RWPE2 (cell line): Measurements from ENCODE around the gene ULBP3.
"Not testable (repeated sequence)": the region's sequence is repeated elsewhere in the genome, so short reads cannot be mapped to it uniquely, and the experiment has no call there.

Source experiments
- ATAC-seq: fragments of 200-7000 bp; cut with Tn5 transposase; 3 replicates; pipeline ENCODE4 v1.9.1; 2021; ENCODE audit warnings: low read depth
- DNase-seq: peaks from one replicate; pipeline ENCODE4 v3.0.0-alpha.2; 2020; ENCODE audit warnings: low spot score
- H3K27ac ChIP-seq: fragments of 450-650 bp; 2 replicates; pipeline ENCODE4 v1.5.1; 2017; ENCODE audit warnings: mild to moderate bottlenecking; ENCODE audit not compliant: poor library complexity, severe bottlenecking
- H3K27me3 ChIP-seq: fragments of 250-450 bp; sonication (Bioruptor Pico); 2 replicates; pipeline ENCODE4 v1.5.1; 2021; ENCODE audit warnings: mild to moderate bottlenecking, moderate library complexity; ENCODE audit not compliant: insufficient read depth, poor library complexity, severe bottlenecking
- H3K36me3 ChIP-seq: fragments of 250-450 bp; sonication (Bioruptor Pico); 2 replicates; pipeline ENCODE4 v1.5.1; 2020; ENCODE audit warnings: low read depth, mild to moderate bottlenecking, moderate library complexity
- H3K4me1 ChIP-seq: fragments of 250-450 bp; sonication (Bioruptor Pico); 2 replicates; pipeline ENCODE4 v1.5.1; 2021; ENCODE audit warnings: mild to moderate bottlenecking, moderate library complexity; ENCODE audit not compliant: insufficient read depth, poor library complexity, severe bottlenecking
- H3K4me3 ChIP-seq: fragments of 250-450 bp; sonication (Bioruptor Pico); 2 replicates; pipeline ENCODE4 v1.5.1; 2021; ENCODE audit warnings: mild to moderate bottlenecking, moderate library complexity; ENCODE audit not compliant: severe bottlenecking
- H3K9me3 ChIP-seq: fragments of 250-450 bp; sonication (Bioruptor Pico); 2 replicates; pipeline ENCODE4 v1.5.1; 2021; ENCODE audit warnings: mild to moderate bottlenecking, moderate library complexity; ENCODE audit not compliant: severe bottlenecking
- CTCF ChIP-seq: fragments of 450-650 bp; IDR thresholded peaks from one replicate; pipeline ENCODE4 v1.5.1; 2017; ENCODE audit warnings: mild to moderate bottlenecking, moderate library complexity; ENCODE audit not compliant: poor library complexity, severe bottlenecking

The ULBP3 gene

GRCh38 chr6:150026976-150027805, 41.7 kb downstream of the ULBP3 start:
- ATAC-seq: no peak
- Histone ChIP-seq H3K9me3 (no peaks in the 10 kb centered on the region), H3K27ac (no peak overlapping the region), H3K4me3 (no peak overlapping the region), H3K27me3 (no peaks in the 10 kb centered on the region), H3K36me3 (no peaks in the 10 kb centered on the region), H3K4me1 (peaks cover 13% of the 10 kb centered on the region)
- DNase-seq: no peak
- TF ChIP-seq CTCF: no peak

- H3K27me3 ChIP-seq: no peaks in the 10 kb centered on the region
- H3K9me3 ChIP-seq: no peaks in the 10 kb centered on the region
- peak within 1 kb of the TSS; percentile 12 for H3K4me3 ChIP-seq
- no peak for DNase-seq
- H3K36me3 ChIP-seq: no peaks in the 10 kb centered on the region
- H3K27ac ChIP-seq: peak within 1 kb of the TSS; percentile 22
- peaks cover 13% of the 10 kb centered on the region for H3K4me1 ChIP-seq
- TF ChIP-seq CTCF: no peak
- peak; percentile 94 for ATAC-seq
These were observed 43.6 kb downstream of the ULBP3 start, which contains the start of gene RAET1L for GRCh38 chr6:150025201-150025917. TSS of gene RAET1L (minus strand) at chr6:150025532. CDS start at chr6:150025471, 61 bp downstream.

- no peak for ATAC-seq
- Histone ChIP-seq H3K4me1 (peaks cover 13% of the 10 kb centered on the region), H3K4me3 (no peak overlapping the region), H3K27ac (peak overlapping the region; percentile 22), H3K9me3 (no peaks in the 10 kb centered on the region), H3K36me3 (no peaks in the 10 kb centered on the region), H3K27me3 (no peaks in the 10 kb centered on the region)
- no peak for DNase-seq
- no peak for TF ChIP-seq CTCF
These were observed 44.2 kb downstream of the ULBP3 start for GRCh38 chr6:150024646-150025155.

GRCh38 chr6:150024021-150024420, 44.9 kb downstream of the ULBP3 start:
- H3K27me3 ChIP-seq, H3K9me3 ChIP-seq, H3K4me3 ChIP-seq, H3K27ac ChIP-seq, DNase-seq, H3K36me3 ChIP-seq, ATAC-seq: not testable (repeated sequence)
- H3K4me1 ChIP-seq: peaks cover 13% of the 10 kb centered on the region

- H3K27ac ChIP-seq, H3K36me3 ChIP-seq, H3K4me3 ChIP-seq, DNase-seq, H3K9me3 ChIP-seq, ATAC-seq, H3K27me3 ChIP-seq: not testable (repeated sequence)
- H3K4me1 ChIP-seq: peaks cover 13% of the 10 kb centered on the region
These were observed 47.1 kb downstream of the ULBP3 start for GRCh38 chr6:150021870-150022269.
